Panc1 (cell line): ENCODE results near the gene AEBP1. TPM values are rescaled to one million over a fixed set of nuclear protein-coding genes. Genes with fewer than 3 reads are reported as not detected.

Experiments used
- ATAC-seq: fragments of 200-7000 bp; cut with Tn5 transposase; 2 replicates; pipeline ENCODE4 v1.9.1; 2020; ENCODE audit warnings: mild to moderate bottlenecking, moderate library complexity
- BruUV-seq: library from RNA; stranded (reverse); fragments of 400-500 nt; replicated peaks from 2 replicates; lab custom pipeline; 2021; lab: Mats Ljungman, UMichigan
- CTCF ChIA-PET: fragments of 300-600 bp; sonication (Branson Sonifier 250); formaldehyde crosslinking; loops from one replicate; lab custom pipeline; 2022; ENCODE audit warnings: antibody characterized with exemption; lab: Charles Lee
- POLR2A ChIA-PET: fragments of 300-600 bp; sonication (Branson Sonifier 250); formaldehyde crosslinking; loops from one replicate; lab custom pipeline; 2022; ENCODE audit warnings: antibody characterized with exemption; lab: Charles Lee
- DNase-seq: peaks from one replicate; pipeline ENCODE4 v3.0.0-alpha.2; 2010; ENCODE audit warnings: low read depth, low spot score
- H3K27ac ChIP-seq: 2 replicates; pipeline ENCODE4 v1.5.1; 2011; ENCODE audit warnings: mild to moderate bottlenecking, low read length, inconsistent platforms
- H3K27me3 ChIP-seq: fragments of 200-500 bp; sonication (Bioruptor generic); 2 replicates; pipeline ENCODE4 v1.6.0; 2014; ENCODE audit warnings: low read length, inconsistent platforms; ENCODE audit not compliant: control insufficient read depth, insufficient read depth
- H3K36me3 ChIP-seq: fragments of 200-500 bp; sonication (Bioruptor generic); 2 replicates; pipeline ENCODE4 v1.5.1; 2014; ENCODE audit warnings: inconsistent platforms, mild to moderate bottlenecking, low read length, moderate library complexity; ENCODE audit not compliant: control insufficient read depth, insufficient read depth
- H3K4me1 ChIP-seq: 2 replicates; pipeline ENCODE4 v1.5.1; 2011; ENCODE audit warnings: inconsistent platforms, mild to moderate bottlenecking, low read length, moderate library complexity; ENCODE audit not compliant: control insufficient read depth, insufficient read depth
- H3K4me3 ChIP-seq, 2 experiments: 2 replicates each; pipeline ENCODE4 v1.5.1; 2011 to 2012; ENCODE audit warnings: low read depth in 2 of 2, low read length in 2 of 2, mild to moderate bottlenecking in 2 of 2, inconsistent platforms in 1 of 2, moderate library complexity in 1 of 2
- H3K9me3 ChIP-seq: fragments of 200-500 bp; sonication (Bioruptor generic); 2 replicates; pipeline ENCODE4 v1.5.1; 2014; ENCODE audit warnings: low read depth, mild to moderate bottlenecking, inconsistent platforms, low read length, moderate library complexity; ENCODE audit not compliant: control insufficient read depth, insufficient read depth
- POLR2AphosphoS5 ChIP-seq: IDR thresholded peaks from 2 replicates; pipeline ENCODE4 v1.6.1; 2012; ENCODE audit warnings: mild to moderate bottlenecking, low read depth, low read length, moderate library complexity
- SIN3A ChIP-seq: IDR thresholded peaks from 2 replicates; pipeline ENCODE4 v1.6.1; 2012; ENCODE audit warnings: low read depth, mild to moderate bottlenecking, low read length, moderate library complexity, borderline replicate concordance; ENCODE audit not compliant: insufficient read depth
- TCF7L2 ChIP-seq: IDR thresholded peaks from 2 replicates; pipeline ENCODE4 v1.6.1; 2011; ENCODE audit warnings: mild to moderate bottlenecking, low read depth, low read length, inconsistent platforms
- in situ Hi-C: cut with HindIII; loops from 2 replicates; pipeline ENCODE4 v1.10.0; 2016; ENCODE audit warnings: low sequenced_read_pairs, low pct_unique_long_range_greater_than_20kb
- intact Hi-C: fragments of 100-400 bp; cut with micrococcal nuclease; formaldehyde crosslinking; loops from one replicate; pipeline ENCODE4 v1.10.0; 2022; ENCODE audit not compliant: unreplicated experiment
- total RNA-seq: library from RNA; stranded (reverse); gene quantifications from one replicate; pipeline ENCODE4 v1.2.1, GENCODE V29; 2021; ENCODE audit not compliant: unreplicated experiment
- TF ChIP-seq, protein P1 (sequence below): fragments of 450-650 bp; IDR thresholded peaks from 2 replicates; pipeline ENCODE4 v1.5.1; 2017; ENCODE audit warnings: mild to moderate bottlenecking
- TF ChIP-seq, protein P2 (sequence below), 2 experiments: IDR thresholded peaks; 2 replicates each; pipeline ENCODE4 v1.6.1; 2011 to 2012; ENCODE audit warnings: low read depth in 2 of 2, control low read depth in 1 of 2, low read length in 1 of 2, mild to moderate bottlenecking in 1 of 2, moderate library complexity in 1 of 2; ENCODE audit not compliant: insufficient read depth in 1 of 2

The AEBP1 gene
- total RNA-seq, 1 experiment from 2014 or later, result 0.62 TPM

DNA sequence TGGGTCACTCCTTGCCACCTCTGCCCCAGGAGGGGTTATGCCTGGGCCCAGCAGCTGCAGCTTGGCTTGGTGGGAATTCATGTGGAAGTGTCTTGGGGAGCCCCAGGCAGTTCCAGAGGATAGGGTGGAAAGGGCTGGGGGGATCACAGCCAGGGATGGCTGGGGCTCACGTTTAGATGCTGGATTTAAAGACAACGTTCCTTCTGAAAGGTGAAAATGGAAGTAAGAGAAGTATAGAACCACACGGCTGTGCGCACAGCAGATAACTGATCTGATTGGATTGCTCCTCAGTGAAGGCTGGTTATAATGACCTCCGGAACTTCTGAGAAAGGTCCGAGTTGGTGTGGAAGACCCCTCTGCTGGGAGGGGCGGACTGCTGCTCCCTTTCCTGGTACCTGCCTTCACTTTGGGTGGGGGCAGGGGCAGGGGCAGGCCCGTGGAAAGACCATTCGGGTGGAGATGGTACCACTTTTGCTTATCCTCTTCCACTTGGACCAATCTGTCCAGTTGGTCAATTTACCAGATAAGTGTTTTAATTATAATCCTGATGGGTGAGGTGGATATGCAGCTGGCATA, 44.9 kb downstream of the AEBP1 start:
- ATAC-seq, result no peak
- in situ Hi-C loops, result no loop called here
- H3K4me1 ChIP-seq, result no peaks in the 10 kb centered on the region
- H3K27ac ChIP-seq, result no peak overlapping the region
- TF ChIP-seq SIN3A, result no peak
- TF ChIP-seq, protein P1, sequence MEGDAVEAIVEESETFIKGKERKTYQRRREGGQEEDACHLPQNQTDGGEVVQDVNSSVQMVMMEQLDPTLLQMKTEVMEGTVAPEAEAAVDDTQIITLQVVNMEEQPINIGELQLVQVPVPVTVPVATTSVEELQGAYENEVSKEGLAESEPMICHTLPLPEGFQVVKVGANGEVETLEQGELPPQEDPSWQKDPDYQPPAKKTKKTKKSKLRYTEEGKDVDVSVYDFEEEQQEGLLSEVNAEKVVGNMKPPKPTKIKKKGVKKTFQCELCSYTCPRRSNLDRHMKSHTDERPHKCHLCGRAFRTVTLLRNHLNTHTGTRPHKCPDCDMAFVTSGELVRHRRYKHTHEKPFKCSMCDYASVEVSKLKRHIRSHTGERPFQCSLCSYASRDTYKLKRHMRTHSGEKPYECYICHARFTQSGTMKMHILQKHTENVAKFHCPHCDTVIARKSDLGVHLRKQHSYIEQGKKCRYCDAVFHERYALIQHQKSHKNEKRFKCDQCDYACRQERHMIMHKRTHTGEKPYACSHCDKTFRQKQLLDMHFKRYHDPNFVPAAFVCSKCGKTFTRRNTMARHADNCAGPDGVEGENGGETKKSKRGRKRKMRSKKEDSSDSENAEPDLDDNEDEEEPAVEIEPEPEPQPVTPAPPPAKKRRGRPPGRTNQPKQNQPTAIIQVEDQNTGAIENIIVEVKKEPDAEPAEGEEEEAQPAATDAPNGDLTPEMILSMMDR, result no peak
- TF ChIP-seq, protein P2, sequence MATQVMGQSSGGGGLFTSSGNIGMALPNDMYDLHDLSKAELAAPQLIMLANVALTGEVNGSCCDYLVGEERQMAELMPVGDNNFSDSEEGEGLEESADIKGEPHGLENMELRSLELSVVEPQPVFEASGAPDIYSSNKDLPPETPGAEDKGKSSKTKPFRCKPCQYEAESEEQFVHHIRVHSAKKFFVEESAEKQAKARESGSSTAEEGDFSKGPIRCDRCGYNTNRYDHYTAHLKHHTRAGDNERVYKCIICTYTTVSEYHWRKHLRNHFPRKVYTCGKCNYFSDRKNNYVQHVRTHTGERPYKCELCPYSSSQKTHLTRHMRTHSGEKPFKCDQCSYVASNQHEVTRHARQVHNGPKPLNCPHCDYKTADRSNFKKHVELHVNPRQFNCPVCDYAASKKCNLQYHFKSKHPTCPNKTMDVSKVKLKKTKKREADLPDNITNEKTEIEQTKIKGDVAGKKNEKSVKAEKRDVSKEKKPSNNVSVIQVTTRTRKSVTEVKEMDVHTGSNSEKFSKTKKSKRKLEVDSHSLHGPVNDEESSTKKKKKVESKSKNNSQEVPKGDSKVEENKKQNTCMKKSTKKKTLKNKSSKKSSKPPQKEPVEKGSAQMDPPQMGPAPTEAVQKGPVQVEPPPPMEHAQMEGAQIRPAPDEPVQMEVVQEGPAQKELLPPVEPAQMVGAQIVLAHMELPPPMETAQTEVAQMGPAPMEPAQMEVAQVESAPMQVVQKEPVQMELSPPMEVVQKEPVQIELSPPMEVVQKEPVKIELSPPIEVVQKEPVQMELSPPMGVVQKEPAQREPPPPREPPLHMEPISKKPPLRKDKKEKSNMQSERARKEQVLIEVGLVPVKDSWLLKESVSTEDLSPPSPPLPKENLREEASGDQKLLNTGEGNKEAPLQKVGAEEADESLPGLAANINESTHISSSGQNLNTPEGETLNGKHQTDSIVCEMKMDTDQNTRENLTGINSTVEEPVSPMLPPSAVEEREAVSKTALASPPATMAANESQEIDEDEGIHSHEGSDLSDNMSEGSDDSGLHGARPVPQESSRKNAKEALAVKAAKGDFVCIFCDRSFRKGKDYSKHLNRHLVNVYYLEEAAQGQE (IDR thresholded peaks at IDR 0.05; ENCODE audit: insufficient read depth in 1 of 2, low read depth in 2 of 2, low read length in 1 of 2), result no peak
- H3K9me3 ChIP-seq, result no peaks in the 10 kb centered on the region
- no TSS peak for BruUV-seq
- CTCF ChIA-PET, result no interaction called here
- intact Hi-C loops, result no loop called here
- no peak overlapping the region for H3K4me3 ChIP-seq
- POLR2A ChIA-PET, result no interaction called here
- no peak for DNase-seq
- no peaks in the 10 kb centered on the region for H3K27me3 ChIP-seq
- no peaks in the 10 kb centered on the region for H3K36me3 ChIP-seq

DNA sequence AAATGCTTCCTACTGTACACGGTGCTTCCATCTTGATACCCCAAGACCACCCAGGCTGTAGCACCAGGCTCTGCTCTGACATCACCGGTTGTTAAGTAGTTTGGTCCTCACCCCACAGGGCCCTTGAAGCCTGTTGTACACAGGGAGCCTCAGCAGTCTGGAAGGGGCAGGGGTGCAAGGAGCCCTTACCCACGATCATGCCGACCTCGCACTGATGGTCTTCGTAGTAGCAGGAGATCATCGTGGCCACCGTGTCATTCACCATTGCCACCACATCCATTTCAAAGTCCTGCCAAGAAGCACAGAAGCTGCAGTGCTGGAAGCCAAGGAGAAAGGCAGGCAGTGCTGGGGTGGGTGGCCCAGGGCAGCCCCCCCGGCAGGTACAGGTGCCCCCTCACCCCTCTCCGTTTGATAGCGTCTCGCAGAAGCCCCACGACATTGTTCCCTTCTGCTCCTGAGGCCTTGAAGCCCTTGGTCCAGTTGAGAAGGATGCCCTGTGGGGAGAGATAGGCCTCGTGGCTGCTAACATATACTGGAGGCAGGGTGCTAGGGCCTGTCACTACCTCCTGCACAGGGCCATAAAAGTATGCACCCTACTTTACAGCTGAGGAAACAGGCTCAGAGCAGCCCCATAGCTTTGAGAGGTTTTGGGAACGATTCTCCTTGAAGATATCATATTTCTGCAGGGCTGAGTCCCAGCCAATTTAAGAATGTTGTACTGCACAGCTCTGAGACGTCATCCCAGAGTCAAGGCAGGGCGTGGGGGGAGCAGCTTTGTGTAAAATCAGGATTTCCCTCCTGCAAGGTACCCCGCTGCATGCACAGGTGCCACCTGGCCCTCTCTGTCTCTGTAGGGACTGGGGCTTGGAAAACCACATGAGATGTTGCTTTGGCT, 45.7 kb downstream of the AEBP1 start:
- in situ Hi-C loops (no loop called here), intact Hi-C loops (no loop called here)
- Histone ChIP-seq H3K9me3 (no peaks in the 10 kb centered on the region), H3K4me3 (no peak overlapping the region), H3K27me3 (no peaks in the 10 kb centered on the region), H3K4me1 (no peaks in the 10 kb centered on the region), H3K27ac (no peak overlapping the region), H3K36me3 (no peaks in the 10 kb centered on the region)
- TF ChIP-seq SIN3A, result no peak
- TF ChIP-seq TCF7L2, result no peak
- TF ChIP-seq, protein P1, result no peak
- TF ChIP-seq POLR2AphosphoS5, result no peak
- TF ChIP-seq, protein P2 (IDR thresholded peaks at IDR 0.05; ENCODE audit: insufficient read depth in 1 of 2, low read depth in 2 of 2, low read length in 1 of 2), result no peak
- BruUV-seq, result no TSS peak
- POLR2A ChIA-PET, result no interaction called here
- ATAC-seq, result no peak
- CTCF ChIA-PET, result no interaction called here
- no peak for DNase-seq
